Stimulated activated CD8-positive, alpha-beta memory T cell treated with anti-CD3 and anti-CD28 coated beads, Interleukin-15, amount 100 ng/mL, for 48 hours (primary cell): ENCODE data around the gene HTRA1.

Experiments
- DNase-seq, 2 donors: peaks; one replicate each; pipeline ENCODE4 v3.0.0-alpha.2; 2020; ENCODE audit warnings: low read depth in 2 of 2

Gene HTRA1

DNA sequence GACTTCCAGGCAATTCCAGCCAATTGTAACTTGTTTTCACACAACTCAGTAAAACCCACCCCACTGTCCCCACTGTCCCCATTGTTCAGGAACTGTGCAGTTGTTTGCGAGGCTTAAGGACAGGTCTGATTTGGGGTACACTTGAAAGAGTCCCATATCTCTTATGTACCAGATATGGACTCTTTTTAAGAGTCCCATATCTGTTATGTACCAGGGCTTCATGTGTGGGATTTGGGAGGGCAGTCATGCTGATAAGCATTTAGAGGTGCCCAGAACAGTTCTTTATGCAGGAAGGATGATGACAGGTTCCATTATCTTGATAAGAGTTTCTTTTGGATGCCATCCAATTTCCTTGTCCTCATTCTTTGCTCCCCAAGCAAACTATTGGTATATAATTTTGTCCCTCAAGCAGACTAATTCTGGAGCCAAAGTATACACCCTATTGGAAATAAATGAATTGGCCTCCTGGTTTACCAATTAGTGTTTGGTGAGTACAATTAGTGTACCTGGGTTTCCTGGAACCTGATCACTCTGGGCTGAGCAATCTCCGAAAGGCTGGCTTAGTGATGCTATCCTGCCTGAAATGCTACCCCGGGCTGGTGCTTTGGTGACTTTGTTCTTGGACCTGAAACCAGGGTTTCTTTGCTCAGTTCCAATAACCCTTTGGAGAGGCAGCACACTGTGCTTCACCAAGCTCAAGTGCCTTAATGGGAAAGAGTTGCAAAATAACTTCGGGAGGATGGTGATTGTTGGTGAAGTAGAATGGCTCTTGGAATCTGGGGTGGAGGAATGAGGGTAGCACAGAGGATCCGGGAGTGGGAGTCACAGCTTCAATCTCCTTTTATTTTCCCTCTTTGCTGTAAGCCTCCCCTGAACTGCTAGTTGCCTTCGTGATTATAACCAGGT is 93.0 kb downstream of the HTRA1 start:
- no peak for DNase-seq

DNA sequence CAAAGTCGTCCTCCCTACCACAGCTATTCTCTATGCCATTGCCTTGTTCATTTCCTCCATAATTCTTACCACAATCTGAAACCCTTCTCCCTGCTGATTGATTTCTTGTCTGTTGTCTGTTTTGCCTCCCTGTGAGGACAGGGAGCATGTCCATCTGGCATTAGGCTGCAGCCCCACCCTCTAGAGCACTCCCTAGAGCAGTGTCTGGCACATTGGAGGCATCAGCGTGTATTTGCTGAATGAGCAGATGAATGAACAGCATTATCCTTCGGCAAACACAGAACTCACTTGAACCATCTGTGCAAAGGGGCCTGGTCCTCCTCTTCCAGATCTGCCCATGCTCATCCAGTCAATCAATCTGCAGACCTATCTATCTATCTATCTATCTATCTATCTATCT is 94.1 kb downstream of the HTRA1 start:
- DNase-seq = no peak

DNA sequence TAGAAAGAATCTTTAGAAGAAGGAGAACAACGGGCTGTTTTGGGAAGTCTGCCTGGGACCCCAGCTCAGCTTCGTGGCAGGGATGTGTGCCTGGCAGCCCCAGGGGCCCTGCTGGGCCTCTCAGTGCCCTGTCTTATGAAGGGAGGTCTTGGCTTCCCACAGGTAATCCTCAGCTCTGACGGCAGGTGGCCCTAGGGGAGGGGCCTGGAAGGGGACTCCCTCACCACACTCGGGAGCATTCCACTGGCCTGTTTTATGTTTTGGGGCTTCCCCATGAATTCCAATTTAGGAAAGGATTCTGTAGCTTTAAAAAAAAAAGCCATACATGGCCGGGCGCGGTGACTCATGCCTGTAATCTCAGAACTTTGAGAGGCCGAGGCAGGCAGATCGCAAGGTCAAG is 96.2 kb downstream of the HTRA1 start:
- no peak for DNase-seq

- no peak for DNase-seq
Measured at GRCh38 chr10:122558452-122558851, 97.1 kb downstream of the HTRA1 start.

DNA sequence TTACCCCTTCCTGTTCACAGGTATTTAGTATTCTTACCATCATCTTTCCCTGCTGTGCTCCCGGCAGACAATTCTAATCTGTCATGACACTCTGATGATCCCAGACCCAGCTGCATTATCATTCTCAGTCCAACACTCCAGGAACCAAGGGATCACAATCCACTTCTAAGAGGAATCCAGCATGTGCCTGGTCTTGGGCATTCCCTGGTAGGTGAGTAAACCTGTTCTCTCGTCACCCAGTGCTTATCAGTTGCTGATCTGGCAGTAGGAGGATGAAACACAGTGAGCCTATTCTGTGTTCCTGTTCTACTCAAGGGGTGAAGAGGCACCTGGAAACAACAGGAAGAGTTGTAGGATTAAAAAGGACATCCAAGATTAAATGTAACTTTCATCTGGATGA is 97.9 kb downstream of the HTRA1 start:
- no peak for DNase-seq

DNA sequence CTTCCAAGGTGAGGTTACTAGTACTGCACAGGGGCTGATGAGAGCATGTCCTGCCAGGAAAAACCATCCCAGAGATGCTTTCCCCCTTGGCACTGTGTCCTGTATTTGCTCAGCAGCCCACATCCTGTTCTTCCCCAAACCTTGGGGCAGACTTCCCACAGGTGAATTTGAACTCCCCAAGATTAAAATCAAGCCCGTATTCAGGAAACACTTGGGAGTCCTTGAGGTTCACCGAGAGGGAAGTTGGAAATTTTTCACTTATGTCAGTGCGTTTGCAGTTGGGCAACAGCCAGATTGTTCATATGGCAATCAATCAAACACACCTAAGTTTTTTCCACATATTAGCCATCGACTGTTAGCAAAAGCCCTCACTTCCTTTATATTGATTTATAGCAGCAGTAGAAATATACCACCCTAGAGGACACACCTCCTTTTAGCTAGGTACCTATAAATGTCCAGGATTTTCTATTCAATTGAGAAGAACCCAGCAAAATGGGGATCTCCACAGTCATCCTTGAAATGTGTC is 99.0 kb downstream of the HTRA1 start, which contains the start of gene DMBT1:
Gene DMBT1 (plus strand): TSS at position 476 of the 526 bp plus-strand sequence. CDS start 17 bp downstream, at position 493.
- no peak for DNase-seq

- no peak for DNase-seq
Measured at GRCh38 chr10:122561212-122561611, 99.9 kb downstream of the HTRA1 start.

DNA sequence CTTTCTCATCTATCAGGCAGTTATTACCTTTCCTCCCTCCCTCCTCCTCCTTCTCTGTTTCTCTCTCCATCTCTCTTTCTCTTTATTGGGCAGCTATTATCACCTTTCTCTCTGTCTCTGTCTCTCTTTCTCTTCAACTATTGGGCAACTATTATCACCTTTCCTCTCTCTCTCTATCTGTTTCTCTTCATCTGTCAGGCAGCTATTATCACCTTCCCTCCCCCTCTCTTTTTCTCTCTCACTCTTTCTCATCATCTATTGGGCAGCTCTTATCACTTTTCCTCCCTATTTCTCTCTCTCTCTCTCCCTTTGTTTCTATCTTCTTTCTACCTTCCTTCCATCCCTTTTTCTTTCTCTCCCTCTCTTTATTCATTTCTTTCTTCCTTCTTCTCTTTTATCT is 100.4 kb downstream of the HTRA1 start:
- DNase-seq = no peak
